ENCODE results near the gene GPR32.
A peak's percentile ranks its signal among the peaks of the same experiment; 100 is the strongest.

The GPR32 gene

GRCh38 chr19:50814883-50815282, 44.6 kb downstream of the GPR32 start:
- TF ChIP-seq CTCF (IDR thresholded peaks at IDR 0.05) = no peak
- DNase-seq (ENCODE audit: low spot score) = no peak
- no peak overlapping the region for H3K4me3 ChIP-seq
- no peak overlapping the region for H3K27ac ChIP-seq

- Histone ChIP-seq H3K4me3 (no peak overlapping the region), H3K27ac (no peak overlapping the region)
- no peak for TF ChIP-seq CTCF (IDR thresholded peaks at IDR 0.05)
- no peak for DNase-seq (ENCODE audit: low spot score)
Measured at GRCh38 chr19:50815439-50815838, 45.2 kb downstream of the GPR32 start.

GRCh38 chr19:50817941-50818858, 47.9 kb downstream of the GPR32 start:
- Histone ChIP-seq H3K4me3 (peak overlapping the region; percentile 49), H3K27ac (no peak overlapping the region)
- no peak for DNase-seq (ENCODE audit: low spot score)
- TF ChIP-seq CTCF (IDR thresholded peaks at IDR 0.05) = no peak

- Histone ChIP-seq H3K27ac (no peak overlapping the region), H3K4me3 (no peak overlapping the region)
- DNase-seq (ENCODE audit: low spot score) = no peak
- TF ChIP-seq CTCF (IDR thresholded peaks at IDR 0.05) = no peak
Measured at GRCh38 chr19:50818859-50819472, 48.7 kb downstream of the GPR32 start.

- H3K27ac ChIP-seq = no peak overlapping the region
- no peak overlapping the region for H3K4me3 ChIP-seq
- no peak for DNase-seq (ENCODE audit: low spot score)
- TF ChIP-seq CTCF (IDR thresholded peaks at IDR 0.05) = no peak
Measured at GRCh38 chr19:50819636-50820035, 49.4 kb downstream of the GPR32 start.

GRCh38 chr19:50820086-50820485, 49.8 kb downstream of the GPR32 start:
- DNase-seq (ENCODE audit: low spot score) = no peak
- no peak overlapping the region for H3K27ac ChIP-seq
- TF ChIP-seq CTCF (IDR thresholded peaks at IDR 0.05) = no peak
- H3K4me3 ChIP-seq = no peak overlapping the region

Data from coronary artery (tissue), 2 donors.